OCI-LY1 (cell line): ENCODE results near the gene ZMPSTE24.

ENCODE experiments used
- H2AFZ ChIP-seq: fragments of 200-600 bp; sonication (generic), shearing (Covaris generic); 2 replicates; pipeline ENCODE4 v1.6.0; 2014; ENCODE audit warnings: antibody characterized with exemption, mild to moderate bottlenecking, low read length
- H3F3A ChIP-seq: fragments of 200-600 bp; sonication (generic), shearing (Covaris generic); 2 replicates; pipeline ENCODE4 v1.6.0; 2014; ENCODE audit warnings: mild to moderate bottlenecking, antibody characterized with exemption, low read length, moderate library complexity; ENCODE audit not compliant: insufficient read depth
- H3K27ac ChIP-seq: fragments of 200-600 bp; sonication (generic); 2 replicates; pipeline ENCODE4 v1.5.1; 2014; ENCODE audit warnings: low read length, mixed run types, mild to moderate bottlenecking, low read depth; ENCODE audit not compliant: poor library complexity, severe bottlenecking
- H3K27me3 ChIP-seq: fragments of 200-600 bp; sonication (generic); 2 replicates; pipeline ENCODE4 v1.6.0; 2014; ENCODE audit warnings: antibody characterized with exemption, mild to moderate bottlenecking, low read length, moderate library complexity; ENCODE audit not compliant: insufficient read depth
- H3K36me3 ChIP-seq: fragments of 200-600 bp; sonication (generic); 2 replicates; pipeline ENCODE4 v1.6.1; 2014; ENCODE audit warnings: mild to moderate bottlenecking, antibody characterized with exemption, low read length, moderate library complexity, mixed read lengths; ENCODE audit not compliant: insufficient read depth
- H3K4me1 ChIP-seq: fragments of 200-600 bp; sonication (generic); 2 replicates; pipeline ENCODE4 v1.5.1; 2014; ENCODE audit warnings: mild to moderate bottlenecking, low read length, moderate library complexity; ENCODE audit not compliant: insufficient read depth, severe bottlenecking
- H3K4me2 ChIP-seq: fragments of 200-600 bp; sonication (generic), shearing (Covaris generic); 2 replicates; pipeline ENCODE4 v1.6.1; 2014; ENCODE audit warnings: low read length
- H3K4me3 ChIP-seq: fragments of 200-600 bp; sonication (generic); 2 replicates; pipeline ENCODE4 v1.5.1; 2014; ENCODE audit warnings: low read length, low read depth, mild to moderate bottlenecking, mixed read lengths; ENCODE audit not compliant: poor library complexity, severe bottlenecking
- H3K79me2 ChIP-seq: fragments of 200-600 bp; shearing (Covaris generic); 2 replicates; pipeline ENCODE4 v1.6.1; 2016; ENCODE audit warnings: mixed run types, low read length, mixed read lengths; ENCODE audit not compliant: insufficient read depth
- H3K9ac ChIP-seq: fragments of 200-600 bp; sonication (generic), shearing (Covaris generic); 2 replicates; pipeline ENCODE4 v1.6.1; 2014; ENCODE audit warnings: mild to moderate bottlenecking, low read length, mixed read lengths
- H3K9me2 ChIP-seq: fragments of 200-600 bp; sonication (generic), shearing (Covaris generic); 2 replicates; pipeline ENCODE4 v1.6.1; 2014; ENCODE audit warnings: low read depth, mild to moderate bottlenecking, low read length, mixed read lengths
- H3K9me3 ChIP-seq: fragments of 200-600 bp; shearing (Covaris generic); 2 replicates; pipeline ENCODE4 v1.6.1; 2014; ENCODE audit warnings: low read length, mixed read lengths
- H4K20me1 ChIP-seq: fragments of 200-600 bp; sonication (generic), shearing (Covaris generic); 2 replicates; pipeline ENCODE4 v1.6.0; 2016; ENCODE audit warnings: mild to moderate bottlenecking, low read length; ENCODE audit not compliant: insufficient read depth
- EZH2 ChIP-seq: fragments of 200-600 bp; sonication (generic), shearing (Covaris generic); IDR thresholded peaks from 2 replicates; pipeline ENCODE4 v1.8.0; 2017; ENCODE audit warnings: borderline replicate concordance, mixed run types, mild to moderate bottlenecking, antibody characterized with exemption, low read length, moderate library complexity, mixed read lengths
- TF ChIP-seq, protein P1 (sequence below): fragments of 200-600 bp; sonication (generic), shearing (Covaris generic); IDR thresholded peaks from 2 replicates; pipeline ENCODE4 v1.5.1; 2017; ENCODE audit warnings: mild to moderate bottlenecking, antibody characterized with exemption, low read length, moderate library complexity, mixed read lengths

The ZMPSTE24 gene

DNA sequence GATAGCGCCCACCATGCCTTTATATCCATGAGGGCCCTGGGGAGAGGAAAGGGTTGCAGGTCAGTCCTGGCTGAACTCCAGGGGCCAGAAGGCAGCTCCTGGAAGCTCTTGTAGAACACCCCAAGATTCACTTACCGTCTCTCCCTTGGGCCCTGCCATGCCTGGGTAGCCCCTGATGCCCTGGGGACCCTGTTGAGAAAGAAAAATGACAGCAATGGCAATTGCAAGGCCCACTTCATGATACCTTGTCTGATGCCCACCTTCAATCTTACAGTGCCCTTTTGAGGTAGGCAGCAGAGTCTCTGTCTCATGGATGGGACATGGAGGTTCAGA lies 52.1 kb downstream of the ZMPSTE24 start:
- Histone ChIP-seq H3K4me2 (no peak overlapping the region), H3K27ac (no peak overlapping the region), H3K9me2 (no peaks in the 10 kb centered on the region), H3K9ac (no peak overlapping the region), H3K4me1 (peaks cover 25% of the 10 kb centered on the region), H2AFZ (no peak overlapping the region), H3K79me2 (no peaks in the 10 kb centered on the region), H3K36me3 (no peaks in the 10 kb centered on the region), H3K27me3 (no peaks in the 10 kb centered on the region), H3F3A (no peaks in the 10 kb centered on the region), H3K4me3 (no peak overlapping the region), H3K9me3 (no peaks in the 10 kb centered on the region), H4K20me1 (no peaks in the 10 kb centered on the region)
- no peak for TF ChIP-seq EZH2
- TF ChIP-seq, protein P1, sequence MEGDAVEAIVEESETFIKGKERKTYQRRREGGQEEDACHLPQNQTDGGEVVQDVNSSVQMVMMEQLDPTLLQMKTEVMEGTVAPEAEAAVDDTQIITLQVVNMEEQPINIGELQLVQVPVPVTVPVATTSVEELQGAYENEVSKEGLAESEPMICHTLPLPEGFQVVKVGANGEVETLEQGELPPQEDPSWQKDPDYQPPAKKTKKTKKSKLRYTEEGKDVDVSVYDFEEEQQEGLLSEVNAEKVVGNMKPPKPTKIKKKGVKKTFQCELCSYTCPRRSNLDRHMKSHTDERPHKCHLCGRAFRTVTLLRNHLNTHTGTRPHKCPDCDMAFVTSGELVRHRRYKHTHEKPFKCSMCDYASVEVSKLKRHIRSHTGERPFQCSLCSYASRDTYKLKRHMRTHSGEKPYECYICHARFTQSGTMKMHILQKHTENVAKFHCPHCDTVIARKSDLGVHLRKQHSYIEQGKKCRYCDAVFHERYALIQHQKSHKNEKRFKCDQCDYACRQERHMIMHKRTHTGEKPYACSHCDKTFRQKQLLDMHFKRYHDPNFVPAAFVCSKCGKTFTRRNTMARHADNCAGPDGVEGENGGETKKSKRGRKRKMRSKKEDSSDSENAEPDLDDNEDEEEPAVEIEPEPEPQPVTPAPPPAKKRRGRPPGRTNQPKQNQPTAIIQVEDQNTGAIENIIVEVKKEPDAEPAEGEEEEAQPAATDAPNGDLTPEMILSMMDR = no peak

DNA sequence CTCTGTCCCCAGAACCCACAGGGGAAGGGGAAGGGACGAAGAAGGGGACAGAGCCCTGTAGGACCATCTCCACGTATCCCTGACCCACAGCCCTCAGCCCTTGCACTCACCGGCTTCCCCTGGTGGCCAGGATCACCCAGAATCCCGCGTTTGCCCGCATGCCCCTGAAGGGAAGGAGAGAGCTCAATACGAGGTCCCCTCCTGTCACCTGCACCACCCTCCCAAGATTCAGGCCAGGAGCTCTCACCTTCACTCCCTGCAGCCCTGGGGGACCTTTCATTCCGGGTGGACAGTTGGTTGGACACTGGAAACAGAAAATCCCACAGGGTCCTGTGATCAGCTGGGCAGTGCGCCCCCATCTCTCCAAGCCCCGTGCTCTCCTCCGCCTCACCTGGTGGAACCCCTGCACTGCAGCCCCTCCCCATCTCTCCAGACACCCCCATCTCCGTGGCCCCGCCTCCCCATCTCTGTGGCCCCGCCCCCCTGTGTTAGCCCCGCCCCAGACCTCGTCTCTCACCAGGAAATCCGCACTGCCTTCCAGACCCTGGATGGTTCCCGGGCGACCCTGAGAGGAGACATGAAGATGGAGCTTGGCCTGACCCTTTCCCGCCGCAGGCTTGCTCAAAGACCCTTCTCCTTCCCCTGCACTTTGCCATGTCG lies 53.1 kb downstream of the ZMPSTE24 start:
- H3K27me3 ChIP-seq = no peaks in the 10 kb centered on the region
- no peak overlapping the region for H3K27ac ChIP-seq
- no peak overlapping the region for H3K9ac ChIP-seq
- H3K79me2 ChIP-seq = no peaks in the 10 kb centered on the region
- H3F3A ChIP-seq = no peaks in the 10 kb centered on the region
- TF ChIP-seq, protein P1 = no peak
- TF ChIP-seq EZH2 = no peak
- H3K4me3 ChIP-seq = no peak overlapping the region
- H2AFZ ChIP-seq = no peak overlapping the region
- no peaks in the 10 kb centered on the region for H3K9me2 ChIP-seq
- H3K9me3 ChIP-seq = no peaks in the 10 kb centered on the region
- no peaks in the 10 kb centered on the region for H4K20me1 ChIP-seq
- peaks cover 34% of the 10 kb centered on the region for H3K4me1 ChIP-seq
- no peak overlapping the region for H3K4me2 ChIP-seq
- H3K36me3 ChIP-seq = no peaks in the 10 kb centered on the region

DNA sequence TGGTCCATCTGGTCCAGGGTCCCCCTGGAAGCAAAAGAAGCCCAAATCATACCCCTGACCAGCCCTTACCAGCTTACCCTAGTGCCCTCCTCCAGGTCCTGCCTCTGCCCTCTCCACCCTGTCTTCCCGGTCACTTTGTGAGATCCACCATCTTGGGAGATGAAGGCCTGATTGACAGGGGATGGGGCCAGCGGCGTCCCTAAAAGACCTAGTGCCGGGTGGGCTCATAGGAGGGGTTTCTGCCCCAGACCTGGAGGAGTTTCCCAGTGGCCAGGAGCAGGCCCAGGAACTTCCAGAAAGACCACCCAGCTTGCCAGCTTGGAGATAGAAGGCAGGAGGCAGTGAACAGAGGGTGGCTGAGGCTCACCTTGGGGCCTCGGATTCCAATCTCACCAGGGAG lies 53.7 kb downstream of the ZMPSTE24 start:
- no peak overlapping the region for H3K9ac ChIP-seq
- H3F3A ChIP-seq = no peaks in the 10 kb centered on the region
- H3K79me2 ChIP-seq = no peaks in the 10 kb centered on the region
- no peaks in the 10 kb centered on the region for H3K9me2 ChIP-seq
- peaks cover 40% of the 10 kb centered on the region for H3K4me1 ChIP-seq
- H3K4me3 ChIP-seq = no peak overlapping the region
- no peaks in the 10 kb centered on the region for H3K9me3 ChIP-seq
- TF ChIP-seq EZH2 = no peak
- TF ChIP-seq, protein P1 = no peak
- no peaks in the 10 kb centered on the region for H4K20me1 ChIP-seq
- no peak overlapping the region for H2AFZ ChIP-seq
- H3K36me3 ChIP-seq = no peaks in the 10 kb centered on the region
- no peak overlapping the region for H3K27ac ChIP-seq
- H3K4me2 ChIP-seq = no peak overlapping the region
- no peaks in the 10 kb centered on the region for H3K27me3 ChIP-seq
